GM19468 (cell line): ENCODE results near the gene SNX9.

Experiments used
- ATAC-seq: cut with Tn5 transposase; IDR thresholded peaks from one replicate; pipeline ENCODE4 v1.9.1; 2021; ENCODE audit warnings: mild to moderate bottlenecking, moderate library complexity, moderate number of reproducible peaks; ENCODE audit not compliant: unreplicated experiment; ENCODE audit errors: extremely low read depth

The SNX9 gene

DNA sequence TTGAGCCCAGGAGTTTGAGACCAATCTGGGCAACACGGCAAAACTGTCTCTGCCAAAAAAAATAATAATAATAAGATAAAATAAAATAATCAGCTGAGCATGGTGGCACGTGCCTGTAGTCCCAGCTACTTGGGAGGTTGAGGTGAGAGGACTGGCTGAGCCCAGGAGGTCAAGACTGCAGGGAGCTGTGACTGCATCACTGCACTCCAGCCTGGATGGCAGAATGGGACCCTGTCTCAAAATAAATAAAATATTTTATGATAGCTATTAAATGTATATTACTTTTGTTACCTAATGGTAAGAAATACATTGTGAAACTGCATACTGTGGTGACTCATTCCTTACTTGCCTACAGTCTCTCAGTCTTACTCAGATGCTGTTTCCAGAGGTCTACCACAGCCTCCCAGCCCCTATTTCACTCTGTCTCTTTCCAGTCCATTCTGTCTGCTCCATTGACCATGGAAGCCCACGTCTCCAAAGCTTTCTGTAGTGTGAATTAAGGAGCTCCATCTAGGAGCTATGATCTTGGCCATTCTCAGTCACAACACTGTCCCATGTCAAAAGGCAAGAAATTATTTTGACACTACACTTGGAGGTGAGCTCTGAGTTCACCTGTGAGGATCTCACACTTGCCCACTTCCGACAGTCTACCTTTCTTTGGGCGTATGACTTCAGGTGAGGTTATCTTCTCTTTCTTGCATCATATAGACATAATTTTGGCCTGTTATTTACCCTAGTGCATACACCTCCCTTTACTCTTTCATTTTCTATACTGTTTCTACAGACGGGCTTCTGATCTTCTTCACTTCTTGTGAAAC lies 22.4 kb upstream of the SNX9 start:
- ATAC-seq: peak; percentile 75

DNA sequence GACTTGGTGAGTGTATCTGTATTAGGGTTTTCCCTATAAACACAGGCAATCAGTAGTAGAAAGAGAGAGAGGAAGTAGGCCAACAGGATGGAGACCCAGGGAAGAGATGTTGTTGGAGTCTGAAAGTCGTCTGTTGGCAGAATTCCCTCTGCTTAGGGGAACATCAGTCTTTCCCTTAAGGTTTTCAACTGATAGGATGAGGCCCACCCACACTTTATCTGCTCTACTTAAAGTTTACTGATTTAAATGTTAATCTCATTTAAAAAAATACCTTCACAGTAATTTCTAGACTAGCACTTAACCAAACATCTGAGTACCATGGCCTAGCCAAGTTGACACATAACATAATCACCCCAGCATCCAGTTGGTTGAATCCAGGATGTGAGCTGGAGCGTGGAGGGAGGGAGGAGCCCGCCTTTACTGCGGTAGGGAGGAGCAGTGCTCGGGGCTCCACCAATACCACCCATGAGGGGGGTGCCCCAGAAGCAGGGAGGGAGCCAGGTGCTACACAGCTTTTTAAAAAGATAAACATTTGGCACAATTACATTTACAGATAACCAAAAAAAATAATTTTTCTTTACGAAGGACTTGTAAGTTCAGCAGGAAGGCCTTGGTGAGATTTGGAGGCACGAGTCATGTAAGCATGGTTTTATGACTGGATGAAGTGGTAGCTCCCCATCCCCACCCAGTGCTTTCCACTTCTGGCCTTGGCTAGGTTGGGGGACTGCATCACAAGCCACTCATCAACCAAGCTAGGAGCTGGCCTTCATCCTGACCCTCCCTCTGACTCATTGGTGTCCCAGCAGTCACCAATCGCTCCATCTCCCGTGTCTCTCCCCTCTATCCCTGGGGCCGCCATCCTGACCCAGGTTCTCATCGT lies 18.4 kb upstream of the SNX9 start:
- no peak for ATAC-seq

DNA sequence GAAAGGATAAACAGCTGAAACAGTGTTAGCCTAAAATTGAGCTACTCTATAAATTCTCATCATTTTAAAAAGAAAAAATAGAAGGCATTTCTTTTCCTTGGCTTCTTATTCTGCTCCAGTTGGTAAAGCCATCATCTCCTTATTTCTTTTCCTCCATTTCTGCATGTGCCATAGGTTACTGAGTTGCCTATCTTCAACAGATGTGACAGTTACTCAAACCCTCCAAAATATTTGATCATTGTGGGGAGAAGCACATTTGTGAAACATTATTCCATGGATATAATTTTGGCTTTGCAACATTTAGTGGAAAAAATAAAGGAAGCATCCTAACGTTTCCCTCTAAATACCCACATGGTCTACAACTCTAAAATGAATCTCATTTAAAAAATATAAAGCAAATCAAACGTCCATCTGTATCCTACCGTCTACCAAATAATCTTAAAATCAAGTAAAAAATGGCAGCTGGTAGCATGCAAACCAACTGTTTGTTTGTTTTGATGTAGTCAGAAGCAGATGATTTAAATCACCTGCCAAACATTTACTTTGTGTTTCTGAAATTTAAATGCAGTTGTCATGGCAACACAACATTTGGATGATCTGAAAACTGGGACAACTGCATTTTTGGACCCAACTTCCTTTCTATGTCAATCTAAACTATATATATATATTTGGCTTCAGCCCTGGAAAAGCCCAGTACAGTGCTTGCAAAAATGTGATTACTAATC lies 16.8 kb upstream of the SNX9 start:
- no peak for ATAC-seq

DNA sequence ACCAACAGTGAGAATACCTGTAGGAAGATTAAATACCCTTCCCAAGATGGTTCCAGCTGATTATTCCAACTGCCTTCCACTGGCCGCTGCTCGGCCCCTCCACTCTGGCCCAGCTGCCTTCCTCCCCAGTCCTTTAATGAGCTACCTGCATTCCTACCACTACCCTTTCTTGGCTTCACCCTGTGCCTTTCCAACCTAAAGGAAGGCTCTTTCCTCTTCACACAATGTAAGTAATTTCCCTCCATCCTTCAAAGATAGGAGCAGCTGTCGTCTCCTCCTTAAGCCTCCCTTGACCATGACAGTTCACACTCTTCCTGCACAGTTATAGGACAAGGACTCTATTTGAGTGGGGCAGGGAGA lies 16.2 kb upstream of the SNX9 start:
- ATAC-seq: no peak

DNA sequence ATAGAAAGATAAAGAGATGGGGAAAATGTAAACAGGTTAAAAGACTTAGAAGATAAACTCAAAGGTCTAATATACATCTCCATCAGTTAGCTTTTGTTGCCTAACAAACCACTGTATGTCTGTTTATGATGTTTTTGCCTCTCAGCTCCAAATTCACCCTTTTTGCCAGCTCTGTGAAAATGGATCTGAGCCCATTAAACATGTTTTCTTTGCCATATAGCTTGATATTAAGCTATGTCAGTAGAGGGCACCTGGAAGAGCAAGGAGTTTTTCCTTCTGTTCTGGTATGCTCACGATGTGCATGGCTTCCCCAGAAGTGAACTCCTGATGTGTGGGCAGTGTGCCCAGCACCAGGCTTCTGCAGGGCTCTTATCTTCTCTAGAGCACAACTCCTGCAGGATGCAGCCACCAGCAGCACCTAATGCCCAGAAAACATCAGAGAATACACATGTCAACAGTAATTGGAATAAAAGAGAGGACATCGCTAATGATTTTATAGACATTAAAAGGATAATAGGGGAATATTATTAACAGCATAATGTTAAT lies 14.6 kb upstream of the SNX9 start:
- ATAC-seq: no peak

DNA sequence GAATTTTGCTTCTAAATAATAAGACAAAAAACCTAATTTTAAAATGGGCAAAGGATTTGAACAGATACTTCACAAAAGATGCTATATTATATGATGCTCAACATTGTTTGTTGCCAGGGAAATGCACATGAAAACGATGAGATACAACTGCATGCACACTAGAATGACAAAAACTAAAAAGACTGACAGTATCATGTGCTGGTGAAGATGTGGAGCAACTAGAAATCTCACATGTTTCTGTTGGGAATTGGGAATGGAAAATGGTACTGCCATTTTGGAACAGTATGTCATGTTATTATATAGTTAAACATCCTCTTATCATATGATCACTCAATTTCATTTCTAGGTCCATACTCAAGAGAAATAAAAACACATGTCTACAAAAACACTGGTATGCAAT lies 13.4 kb upstream of the SNX9 start:
- ATAC-seq: no peak

DNA sequence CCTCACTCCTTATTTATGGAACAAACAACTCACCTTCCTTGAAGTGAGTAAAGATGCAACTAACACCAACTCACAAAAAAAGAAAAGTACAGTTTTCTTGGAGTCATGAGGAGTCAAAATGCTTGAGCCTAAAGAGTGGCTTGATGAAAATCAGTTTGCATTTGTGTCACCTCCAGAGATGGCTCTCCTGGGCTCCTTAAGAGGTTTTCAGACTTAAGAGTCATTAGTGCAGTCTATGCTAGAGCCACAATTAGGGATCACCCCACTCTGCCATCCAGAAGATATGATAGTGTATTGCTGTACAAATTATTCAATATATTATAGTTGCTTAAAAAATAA lies 11.9 kb upstream of the SNX9 start:
- ATAC-seq: no peak

DNA sequence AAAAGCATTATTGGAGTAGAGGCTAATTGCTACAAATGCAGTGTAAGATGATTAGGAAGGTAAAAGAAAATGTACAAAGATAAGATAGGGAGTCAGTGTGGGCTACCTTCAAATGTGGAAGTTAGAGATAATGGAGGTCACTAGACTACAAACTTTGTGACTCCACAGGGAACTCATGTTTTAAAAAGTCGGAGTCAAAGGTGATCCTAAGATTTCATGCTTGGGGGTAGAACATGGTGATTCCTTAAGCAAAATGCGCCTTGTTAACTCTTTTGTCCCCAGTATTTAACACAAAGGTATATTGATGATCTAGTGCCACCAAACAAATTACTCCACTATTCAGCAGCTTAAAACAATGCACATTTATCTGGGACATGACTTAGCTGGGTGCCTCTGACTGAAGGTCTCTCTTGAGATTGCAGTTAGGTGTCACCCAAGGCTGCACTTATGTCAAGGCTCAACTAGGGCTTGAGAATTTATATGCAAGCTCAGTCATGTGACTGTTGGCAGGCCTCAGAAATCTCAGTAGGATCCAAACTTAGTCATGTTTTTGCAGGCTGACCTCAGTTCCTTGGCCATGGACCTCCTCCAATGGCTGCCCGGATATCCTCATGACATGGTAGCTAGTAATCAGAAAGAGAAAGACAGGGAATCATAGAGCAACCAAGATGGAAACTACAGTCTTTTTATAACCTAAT lies 11.4 kb upstream of the SNX9 start:
- no peak for ATAC-seq

DNA sequence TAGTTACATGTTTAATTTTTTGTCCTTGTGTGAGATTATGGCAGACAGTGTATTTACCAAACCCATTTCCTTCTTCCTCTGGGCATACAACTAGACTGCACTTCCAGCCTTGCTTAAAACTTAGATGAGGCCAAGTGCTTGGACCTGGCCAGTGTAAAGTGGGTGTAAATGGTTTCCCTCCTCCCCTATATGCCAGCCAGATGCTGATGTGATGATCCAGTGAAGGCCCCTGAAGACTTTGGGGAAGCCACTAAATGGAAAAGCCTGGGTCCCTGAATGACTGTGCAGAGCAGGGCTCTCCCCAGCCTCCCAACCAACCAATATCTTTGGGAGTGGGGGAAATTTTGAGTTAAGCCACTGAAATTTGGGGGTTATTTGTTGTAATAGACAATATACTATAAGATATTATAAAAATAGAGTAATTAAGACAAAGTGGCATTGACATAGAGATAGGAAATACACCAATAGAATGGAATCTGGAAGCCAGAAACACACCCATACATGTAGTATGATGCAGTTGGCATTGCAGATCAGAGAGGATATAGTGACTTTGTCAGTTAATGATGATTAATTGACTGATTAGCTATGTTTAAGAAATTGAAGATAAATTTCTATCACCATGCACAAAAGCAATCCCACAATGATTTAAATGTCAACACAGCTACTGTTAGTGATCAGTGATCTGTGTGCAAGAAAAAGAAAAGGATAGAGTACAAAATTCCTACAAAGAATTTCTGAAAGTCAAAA lies 10.4 kb upstream of the SNX9 start:
- no peak for ATAC-seq

DNA sequence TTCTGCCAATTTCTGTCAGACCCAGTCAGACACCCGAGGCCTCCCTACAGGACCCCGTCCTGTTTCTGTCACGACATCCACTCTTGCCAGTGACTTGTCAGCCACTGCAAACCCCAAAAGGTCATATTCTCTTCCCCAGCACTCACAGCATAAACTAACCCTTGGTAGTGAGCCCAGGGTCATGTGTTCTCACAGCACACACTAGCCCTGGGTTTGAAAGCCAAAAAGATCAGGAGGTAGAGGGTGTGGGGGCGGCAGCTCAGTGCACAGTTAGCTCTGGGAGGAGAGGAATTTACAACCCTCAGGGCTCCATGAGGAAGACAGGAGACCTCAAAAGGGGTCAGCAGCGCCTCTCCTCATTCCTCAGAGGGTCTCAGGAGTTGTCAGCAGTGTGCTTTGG lies 9.9 kb upstream of the SNX9 start:
- no peak for ATAC-seq

DNA sequence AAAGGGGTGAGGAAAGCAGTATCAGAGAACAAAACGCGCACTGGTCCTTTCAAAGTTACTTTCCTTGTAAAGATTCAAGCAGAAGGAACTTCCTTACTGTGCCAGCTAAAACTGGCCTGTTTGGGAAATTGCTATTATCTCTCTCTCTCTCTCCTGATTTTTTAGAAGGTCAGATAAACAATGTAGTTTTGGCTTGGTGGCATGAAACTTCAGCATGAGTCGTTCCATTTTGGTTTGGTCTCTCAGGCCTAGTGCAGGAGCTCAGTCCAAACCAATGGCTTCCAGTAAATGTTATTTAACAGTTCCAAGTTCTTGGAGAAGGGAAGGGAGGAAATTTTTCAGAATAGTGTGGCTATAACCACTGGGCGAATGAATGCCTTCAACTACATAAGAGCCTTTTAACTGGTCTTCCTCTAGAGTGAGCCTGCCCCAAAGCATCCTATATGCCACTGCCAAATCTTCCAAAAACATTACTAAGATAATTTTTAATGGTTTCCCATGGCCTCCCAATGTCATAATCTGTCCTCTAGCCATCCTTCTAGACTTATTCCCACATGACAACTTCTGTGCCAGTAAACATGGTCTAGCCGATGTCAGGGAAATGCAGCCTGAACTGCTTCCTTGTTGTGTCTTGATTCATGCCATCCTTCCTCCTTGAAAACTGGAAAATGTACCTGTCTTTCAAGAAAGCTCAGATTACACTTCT lies 9.1 kb upstream of the SNX9 start:
- no peak for ATAC-seq

DNA sequence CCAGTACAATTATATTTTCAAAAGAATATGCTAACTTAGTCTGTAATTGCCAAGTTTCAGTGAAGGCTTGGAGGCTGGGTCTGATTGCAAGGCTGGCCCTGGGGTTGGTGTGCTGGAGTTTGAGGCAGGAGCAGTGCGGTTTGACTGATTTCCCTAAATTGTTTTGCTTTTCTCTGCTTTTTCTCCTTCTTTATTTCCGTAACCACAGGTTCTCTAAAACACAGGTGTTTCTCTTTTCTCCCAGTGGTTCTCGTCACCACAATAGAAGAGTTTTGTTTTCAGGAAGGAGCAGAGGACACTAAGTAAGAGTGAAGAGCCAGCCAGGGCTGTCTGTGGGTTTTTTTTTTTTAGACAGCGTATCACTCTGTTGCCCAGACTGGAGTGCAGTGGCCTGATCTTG lies 8.2 kb upstream of the SNX9 start:
- ATAC-seq: no peak

DNA sequence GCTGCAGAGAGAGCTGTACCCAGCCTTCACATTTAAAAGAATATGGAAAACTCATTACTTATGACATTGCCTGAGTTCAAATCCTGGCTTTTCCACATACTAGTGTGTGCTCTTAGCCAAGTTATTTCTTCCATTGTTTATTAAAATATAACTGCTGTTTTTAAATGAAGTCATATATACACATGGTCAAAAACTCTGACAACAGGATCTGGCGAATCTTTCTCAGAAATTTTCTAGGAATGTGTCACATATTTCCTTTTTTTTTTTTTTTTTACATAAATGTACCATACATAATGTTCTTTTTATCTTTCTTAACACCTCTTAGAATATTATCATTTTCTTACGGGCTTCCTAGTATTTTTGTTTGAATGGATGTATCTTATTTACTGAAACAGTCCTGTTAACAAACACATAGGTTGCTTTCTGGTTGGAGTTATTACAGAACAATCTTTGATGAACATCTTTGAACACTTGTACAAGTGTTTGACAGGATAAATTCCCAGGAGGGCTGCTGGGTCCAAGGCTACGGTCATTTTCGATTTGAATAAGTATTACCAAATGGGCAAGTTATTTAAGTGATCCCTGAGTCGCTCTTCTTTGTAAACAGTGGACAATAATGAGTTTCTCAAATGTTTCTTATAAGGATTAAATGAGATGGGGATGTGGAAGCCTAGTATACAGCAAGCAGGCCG lies 1.6 kb upstream of the SNX9 start:
- no peak for ATAC-seq

DNA sequence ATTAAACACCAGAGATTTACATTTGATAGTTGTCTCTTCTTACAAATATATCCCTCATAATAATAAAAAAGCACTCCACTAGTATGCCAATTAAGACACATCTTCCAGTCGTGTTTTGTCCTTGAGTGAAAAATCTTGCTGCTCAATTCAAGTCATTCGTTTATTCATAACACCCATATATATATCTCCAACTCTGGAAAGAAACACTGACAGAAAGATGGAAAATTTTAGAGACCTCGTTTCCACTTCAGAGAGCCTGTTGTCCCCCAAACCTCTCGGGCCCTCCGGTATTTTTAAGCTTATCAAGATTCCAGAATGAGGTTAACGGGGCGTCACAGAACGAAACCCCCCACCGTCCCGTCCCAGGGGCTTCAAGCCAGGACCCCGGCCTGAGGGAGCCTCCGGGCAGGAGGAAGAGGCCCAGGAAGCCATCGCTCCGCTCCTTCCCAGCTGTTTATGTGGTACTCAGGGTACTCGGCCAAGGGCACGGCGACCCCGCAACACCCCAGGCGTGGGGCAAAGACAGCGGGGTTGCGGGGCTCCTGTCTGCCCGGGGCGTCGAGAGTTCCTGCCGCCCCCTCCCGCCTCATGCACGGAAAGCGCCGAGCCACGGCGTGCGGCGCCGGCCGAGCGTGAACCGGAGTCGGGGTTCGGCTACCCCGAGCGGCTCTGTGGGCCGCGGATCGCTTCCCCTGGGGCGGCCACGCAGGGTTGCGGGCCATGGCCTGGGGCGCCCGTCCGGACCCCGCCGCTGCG lies 623 bp upstream of the SNX9 start:
- peak; percentile 10 for ATAC-seq

DNA sequence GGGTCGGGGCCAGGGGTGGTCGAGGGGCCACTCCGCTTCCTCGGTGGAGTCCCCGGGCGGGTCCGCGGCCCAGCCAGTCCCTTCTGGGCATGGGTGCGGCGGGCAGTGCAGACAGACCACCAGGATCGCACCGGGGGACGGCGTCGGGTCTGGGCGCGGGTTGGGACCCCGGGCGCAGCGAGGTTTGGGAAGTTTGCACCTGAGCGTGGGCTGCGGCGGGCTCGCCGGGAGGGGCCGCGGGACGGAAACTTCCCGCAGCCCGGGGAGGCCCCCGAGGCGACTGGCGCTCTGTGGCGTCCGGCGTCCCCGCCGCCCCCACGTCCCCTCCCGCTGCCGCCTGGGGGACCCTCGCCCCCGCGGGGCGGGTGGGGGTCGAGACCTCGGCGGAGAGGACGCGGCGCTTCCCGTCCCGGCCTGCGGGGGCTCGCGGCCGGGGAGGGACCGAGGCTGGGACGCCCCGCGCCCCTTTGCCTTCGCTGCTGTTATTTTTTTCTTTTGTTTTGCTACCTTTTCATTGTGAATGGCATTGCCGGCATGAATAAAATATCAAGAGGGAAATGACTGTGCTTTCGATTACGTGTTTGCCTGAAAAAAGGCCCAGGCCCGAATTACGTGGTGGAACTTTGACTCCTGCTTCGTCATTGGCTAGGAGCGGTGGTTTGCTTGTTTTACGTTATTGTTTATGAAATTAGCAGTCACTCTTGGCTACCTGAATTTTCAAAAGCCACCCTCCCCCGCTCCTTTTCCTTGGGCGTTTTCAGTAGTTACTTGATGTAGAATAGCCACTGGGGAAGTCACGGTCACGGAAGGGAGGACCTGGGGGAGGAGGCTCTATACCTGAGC lies 703 bp downstream of the SNX9 start:
- ATAC-seq: peak; percentile 12

DNA sequence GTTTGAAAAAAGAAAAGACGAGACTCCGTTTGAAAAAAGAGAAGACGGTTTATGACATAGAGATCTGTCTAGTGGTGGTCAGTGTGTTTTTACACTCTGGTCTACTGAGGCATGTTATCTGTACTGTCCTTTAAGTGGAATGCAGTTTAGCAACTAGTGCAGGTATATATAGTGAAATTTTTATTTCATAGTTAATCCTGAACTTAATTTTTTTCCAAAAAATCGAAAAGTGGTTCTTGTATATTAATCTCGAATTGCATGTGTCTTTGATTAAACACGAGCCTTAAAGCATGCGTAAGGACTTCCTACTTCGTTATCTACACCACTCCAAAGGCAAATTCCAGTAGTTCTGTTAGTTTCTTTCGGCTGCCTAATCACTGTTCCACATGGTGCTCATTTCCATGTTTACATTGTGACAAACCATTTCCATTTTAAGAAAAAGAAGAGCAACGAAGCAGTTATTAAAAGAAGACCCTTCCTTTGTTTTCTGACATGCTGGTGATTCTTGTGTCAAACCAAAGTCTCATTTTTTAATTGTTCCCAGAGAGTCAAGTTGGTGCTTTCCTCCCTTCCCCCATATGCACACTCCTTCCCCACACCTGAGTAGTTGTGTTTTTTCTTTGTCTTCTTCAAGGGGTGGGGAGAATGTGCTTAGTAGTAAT lies 2.3 kb downstream of the SNX9 start:
- no peak for ATAC-seq
